NCI-H748 treated with DMSO at 0.1 percent for 48 hours (cell line): ENCODE data around the gene MAPKAPK2.

Source experiments
- DNase-seq: peaks from one replicate; lab custom pipeline; 2025; lab: John Stamatoyannopoulos, UW

MAPKAPK2 gene

DNA sequence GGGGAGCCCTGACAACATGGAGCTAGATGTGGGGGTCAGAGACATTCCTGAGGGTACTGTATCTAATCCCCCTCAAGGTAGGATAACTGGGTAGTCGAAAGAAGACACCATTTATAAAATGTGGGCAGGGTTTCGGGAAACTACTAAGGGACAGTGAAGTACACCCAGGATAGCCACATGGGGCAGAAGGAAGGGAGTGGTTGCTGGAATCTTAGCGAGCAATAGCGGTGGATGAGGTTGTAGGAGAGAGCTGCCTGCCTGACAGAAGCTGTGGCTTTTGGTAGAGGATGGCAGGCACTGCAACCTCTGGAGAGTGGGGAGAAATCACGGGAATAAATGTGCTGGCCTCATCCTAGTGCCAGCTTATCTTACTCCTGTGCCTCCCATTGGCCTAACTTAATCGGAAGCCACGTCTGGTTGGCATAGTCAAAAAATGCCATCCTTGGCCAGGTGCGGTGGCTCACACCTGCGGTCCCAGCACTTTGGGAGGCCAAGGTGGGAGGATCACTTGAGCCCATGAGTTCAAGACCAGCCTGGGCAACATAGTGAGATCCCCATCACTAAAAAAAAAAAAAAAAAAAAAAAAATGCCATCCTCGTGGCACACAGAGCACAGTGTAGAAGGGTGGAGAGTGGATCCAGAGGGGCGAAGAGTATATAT is 23.4 kb upstream of the MAPKAPK2 start:
- no peak for DNase-seq

DNA sequence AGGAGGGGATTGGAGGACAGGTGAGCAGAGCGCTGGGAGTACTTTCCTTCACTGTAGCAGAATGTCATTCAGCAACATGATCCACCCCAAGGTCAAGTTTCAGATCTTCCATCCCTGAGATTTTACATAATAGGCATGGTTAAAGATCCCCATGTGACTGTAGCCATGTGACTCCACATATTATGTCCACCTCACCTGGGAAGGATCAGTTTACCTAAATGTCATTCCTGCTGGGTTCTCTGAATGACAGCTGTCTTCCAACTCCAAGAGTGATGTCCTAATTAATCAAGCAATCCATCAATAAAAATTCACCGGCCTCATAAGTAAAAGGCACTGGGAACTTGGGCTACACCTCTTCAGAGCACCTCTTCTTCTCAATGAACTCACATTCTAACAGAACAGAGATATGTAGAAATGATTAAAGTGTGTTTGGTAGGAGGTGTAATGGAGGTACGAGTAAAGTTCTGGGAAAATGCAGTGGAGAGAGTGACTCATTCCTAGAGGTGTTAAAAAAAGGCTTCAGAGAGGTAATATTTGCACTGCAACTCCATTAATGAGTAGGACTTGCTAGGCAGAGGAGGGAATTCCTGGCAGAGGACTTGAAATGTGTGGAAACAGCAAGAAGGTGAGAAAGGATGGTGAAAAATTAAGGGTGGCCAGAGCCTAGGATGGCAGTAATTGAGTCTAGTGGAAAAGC is 22.2 kb upstream of the MAPKAPK2 start:
- no peak for DNase-seq

DNA sequence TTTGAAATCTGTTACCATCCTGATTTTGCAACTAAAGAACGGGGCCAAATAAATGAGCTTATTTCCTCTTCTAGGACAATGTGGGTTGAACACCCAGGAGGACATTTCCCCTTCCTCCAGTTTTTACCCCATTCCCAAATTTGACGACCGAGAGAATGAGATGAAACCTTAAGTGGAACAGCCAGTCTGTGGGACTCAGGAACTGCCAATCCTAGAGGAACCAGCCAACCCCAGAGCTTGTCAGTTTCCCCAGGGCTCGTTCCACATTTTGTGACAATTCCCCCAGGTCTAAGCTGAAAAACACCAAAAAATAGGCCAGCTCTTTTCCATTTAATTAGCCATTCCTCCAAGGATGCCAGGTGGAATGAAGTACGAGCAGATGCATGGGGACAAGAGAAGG is 21.3 kb upstream of the MAPKAPK2 start:
- no peak for DNase-seq

DNA sequence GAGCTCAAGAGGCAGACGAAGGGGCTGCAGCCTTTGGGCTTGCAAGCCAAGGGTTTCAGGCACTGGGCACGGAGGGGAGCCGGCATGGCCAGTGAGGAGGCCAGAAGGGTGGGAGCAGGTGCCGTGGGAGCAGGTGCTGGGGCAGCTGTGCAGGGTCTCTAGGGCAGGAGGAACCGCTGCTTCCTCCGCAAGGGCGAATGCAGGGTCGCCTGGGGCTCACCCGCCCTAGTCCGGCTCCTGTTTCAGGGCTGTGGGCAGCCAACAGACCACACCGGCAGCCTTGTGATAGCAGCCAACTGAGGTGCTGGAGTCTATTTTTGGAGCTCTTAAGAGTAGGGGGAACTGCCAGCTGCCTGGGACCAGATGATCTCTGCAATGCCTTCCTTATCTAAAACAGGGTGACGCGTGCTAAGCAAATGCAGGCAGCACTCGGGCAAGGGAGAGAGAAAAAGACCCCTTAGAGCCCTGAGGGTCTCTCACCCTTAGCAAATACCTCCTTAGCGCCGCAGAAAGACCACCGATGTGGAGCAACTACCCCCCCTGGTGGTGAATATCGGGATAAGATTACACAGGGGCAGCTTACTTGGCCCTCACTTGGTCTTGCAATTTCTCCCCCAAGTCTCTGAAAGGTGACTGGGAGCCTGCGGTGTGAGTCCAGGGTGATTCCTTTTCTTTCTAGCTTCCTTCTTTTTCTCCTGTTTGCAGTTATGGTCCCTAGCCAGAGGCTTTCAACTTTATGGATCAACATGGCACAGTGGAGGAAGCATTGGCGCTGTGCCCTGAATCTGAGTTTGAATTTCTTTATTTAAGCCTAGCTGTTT is 20.7 kb upstream of the MAPKAPK2 start:
- peak; percentile 39 for DNase-seq

DNA sequence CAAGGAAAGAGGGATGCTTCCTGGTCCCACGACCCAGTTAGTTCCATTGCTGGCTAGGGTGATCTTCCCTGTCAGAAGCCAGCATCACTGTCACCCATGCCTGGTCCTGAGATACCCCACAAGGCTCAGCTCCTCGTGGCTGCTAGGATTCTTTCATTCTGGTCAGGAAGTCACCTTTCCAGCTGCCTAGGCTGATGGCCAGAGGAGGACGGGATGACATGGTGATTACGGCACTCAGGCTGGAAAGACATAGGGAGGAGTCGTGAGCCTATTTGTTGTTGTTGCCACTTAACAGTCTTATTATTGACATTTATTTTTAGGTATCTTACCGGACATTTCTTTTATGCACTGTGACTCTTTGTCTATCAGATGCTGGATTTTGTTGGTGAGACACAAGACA is 20.0 kb upstream of the MAPKAPK2 start:
- no peak for DNase-seq

DNA sequence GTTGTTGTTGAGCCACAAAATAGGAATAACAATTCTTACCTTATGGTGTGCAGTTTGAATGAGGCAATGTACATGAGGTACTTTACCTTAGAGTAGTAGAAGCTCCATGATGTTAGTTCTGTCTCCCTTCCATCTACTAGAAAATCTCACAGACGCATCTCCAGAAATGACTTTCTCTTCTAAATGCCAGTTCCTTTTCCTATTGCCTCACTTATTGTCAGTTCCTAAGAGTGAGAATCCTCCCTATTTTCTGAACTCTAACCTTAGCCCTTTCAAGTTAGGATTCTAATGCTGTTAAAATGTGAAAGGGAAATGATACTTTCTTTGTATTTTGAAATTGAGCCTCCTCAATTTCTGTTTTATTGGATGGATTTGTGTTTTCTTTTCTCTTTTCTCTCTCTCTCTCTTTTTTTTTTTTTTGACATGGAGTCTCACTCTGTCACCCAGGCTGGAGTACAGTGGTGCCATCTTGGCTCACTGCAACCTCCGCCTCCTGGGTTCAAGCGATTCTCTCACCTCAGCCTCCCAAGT is 18.6 kb upstream of the MAPKAPK2 start:
- no peak for DNase-seq

DNA sequence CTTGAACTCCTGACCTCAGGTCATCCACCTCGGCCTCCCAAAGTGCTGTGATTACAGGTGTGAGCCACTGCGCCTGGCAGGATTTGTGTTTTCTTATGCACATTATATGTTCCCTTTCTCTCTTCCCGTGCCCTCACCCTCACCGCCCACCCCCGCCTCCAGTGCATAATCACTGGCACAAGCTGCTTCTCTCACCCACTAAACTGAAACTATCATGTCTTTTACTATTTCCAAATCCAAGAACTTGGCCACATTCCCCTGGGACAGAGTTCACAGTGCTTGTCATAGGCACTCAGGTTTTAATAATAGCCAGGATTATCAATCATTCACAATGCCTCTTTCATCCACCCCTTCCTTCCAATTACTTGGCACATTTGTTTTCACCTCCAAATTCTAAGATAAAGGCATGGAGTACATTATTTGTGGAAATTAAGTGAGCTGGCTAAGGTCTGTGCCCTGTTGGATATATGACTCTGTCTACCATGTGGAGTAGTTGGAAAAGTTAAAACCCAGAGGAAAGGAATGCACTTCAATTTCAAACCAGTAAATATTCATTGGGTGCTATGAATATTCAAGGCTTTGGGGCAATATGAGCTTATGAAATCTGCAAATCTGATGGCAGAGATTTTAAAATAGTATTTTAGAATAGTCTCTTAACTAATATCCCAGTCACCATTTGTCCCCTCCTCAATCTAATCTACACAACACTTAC is 17.6 kb upstream of the MAPKAPK2 start:
- DNase-seq: no peak

DNA sequence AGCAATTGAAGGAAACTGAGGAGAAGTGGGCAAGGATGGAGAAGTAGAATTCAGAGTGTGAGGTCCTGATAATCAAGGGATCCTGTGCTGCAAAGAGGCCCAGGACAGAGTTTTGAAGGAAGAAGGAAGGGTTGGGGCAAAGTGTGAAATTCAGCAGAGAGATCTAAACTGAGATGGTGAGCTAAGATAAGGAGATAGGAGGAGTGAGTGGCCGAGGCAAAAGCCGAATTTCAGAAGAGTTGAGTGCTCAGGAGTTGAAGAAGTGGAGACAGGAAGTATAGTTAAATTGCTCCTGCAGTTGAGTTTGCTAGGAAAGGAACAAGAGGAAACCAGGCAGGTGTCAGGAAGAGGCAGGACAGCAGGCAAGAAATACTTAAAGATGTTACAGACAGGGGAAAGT is 16.4 kb upstream of the MAPKAPK2 start:
- no peak for DNase-seq

DNA sequence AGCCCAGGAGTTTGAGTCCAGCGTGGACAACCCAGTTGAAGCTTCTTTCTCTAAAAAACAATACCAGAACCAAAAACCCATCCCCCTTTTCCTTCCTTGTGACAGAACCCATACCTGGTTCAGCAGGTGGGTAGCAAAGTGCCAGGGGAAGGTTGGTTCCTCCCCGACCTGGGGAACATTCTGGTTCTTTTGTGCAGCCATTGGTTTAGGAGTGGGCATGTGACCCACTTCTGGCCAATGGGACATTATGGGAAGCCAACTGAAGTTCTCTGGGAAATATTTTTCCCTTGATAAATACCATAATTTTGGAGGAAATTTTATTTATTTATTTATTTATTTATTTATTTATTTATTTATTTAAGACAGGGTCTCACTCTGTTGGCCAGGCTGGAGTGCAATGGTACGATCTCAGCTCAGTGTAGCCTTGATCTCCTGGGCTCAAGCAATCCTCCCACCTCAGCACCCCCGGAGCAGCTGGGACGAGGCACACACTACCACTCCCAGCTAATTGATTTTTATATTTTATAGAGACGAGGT is 15.8 kb upstream of the MAPKAPK2 start:
- no peak for DNase-seq

DNA sequence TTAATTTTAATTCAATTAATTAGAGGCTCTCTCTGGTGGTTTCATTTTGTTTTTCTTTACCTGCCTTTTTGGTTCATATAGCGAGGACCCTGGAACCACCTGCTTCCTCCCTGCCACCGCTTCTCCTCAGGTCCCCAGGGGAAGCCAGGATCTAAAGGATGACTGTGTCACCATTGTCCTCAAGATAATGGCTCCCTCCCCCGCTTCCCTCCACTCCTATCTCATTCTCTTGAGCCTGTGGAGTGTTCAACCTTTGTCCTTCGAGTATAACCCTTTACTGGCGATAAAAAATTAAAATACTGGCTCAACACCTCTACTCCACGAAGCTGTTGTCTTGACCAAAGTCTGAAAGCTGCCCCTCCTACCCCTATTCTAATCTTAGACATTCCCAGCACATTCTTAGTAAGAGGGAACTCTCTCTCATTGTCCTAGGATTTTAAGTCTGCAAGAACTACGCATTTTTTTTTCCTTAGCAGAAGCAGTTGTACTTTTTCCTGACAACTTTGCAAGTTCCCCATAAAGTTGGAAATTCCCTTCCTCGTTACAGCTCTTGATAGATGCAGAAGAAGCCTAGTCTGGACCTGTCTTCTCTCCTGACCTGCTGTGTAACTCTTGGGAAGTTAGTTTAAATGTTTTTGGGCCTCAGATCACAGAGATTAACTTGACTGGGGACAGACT is 12.6 kb upstream of the MAPKAPK2 start:
- DNase-seq: peak; percentile 72

DNA sequence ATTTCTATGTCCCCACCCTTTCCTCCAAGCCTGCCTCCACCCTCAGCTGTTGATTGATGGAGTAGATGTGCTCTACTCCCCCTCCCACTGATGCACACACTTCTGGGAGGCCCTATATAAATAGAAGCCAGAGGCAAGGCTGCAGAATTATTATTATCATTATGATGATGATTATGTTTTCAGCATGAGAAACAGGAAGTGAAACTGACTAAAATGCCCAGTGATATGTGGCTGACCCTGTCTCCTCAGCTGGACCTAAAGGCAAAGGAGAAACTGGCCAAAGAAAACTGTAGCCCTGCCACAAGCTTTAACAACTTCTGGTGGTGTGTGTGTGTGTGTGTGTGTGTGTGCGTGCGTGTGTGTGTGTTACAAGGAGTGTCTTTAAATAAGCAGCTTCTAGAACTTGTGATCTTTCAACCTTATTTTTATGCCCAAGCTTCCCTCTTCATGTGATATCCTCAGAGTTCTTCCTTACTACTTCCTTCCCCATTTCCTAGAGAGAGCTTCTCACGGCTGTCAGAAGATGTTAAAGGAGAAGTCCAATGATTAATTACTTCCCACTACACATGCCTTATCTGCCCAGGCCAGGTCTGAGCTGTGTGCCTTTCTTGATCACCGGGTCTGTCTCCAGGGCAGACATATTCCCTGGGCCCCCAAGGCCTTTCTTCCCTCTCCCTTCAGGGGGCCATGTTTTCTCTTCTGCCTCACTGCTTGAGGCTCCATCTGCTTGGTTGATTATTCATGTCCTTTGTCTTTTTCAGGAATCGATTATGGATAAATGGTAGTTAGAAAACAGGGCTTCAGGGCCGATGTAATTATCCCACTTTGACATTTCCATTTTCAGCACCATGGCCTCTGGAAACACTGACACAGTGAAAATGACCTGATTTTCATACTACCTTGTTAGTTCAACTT is 11.6 kb upstream of the MAPKAPK2 start:
- peak; percentile 31 for DNase-seq

DNA sequence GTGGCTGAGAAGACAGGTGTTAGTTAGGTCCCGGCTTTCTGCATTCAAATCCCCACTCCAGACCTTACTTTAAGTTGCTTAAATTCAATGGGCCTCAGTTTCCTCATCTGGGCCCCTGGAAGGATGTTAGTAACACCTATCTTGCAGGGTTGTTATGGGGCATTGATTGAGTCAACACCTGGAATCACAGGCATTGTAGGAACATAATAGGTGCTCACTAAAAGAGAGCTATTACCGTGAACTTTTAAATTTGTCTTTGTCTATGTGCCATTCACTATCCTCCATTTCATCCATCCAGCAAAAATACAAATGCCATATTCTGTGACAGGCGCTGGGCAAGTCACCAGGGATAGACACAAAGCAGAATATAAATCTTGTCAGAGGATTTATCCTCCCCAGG is 10.5 kb upstream of the MAPKAPK2 start:
- no peak for DNase-seq

DNA sequence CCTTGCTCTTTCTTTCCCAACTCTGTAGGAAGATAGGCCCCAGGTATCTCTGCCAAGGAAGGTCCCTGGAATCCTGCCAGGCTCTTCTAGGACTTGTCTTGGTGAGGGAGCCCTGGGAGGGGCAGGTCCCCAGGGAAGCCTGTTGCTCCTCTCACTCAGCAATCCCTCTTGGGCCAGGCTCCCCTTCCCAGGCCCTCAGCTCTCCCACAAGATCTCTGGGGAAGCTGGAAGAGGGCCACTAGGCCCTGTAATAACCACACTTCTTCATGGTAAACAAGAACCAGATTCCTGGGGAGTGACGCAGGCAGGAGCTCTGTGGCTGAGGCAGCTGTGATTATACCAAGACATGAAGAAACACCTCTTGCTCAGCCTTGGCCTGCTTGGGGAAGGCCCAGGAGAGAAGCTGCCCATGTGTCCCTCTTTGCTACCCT is 9.9 kb upstream of the MAPKAPK2 start:
- DNase-seq: no peak

DNA sequence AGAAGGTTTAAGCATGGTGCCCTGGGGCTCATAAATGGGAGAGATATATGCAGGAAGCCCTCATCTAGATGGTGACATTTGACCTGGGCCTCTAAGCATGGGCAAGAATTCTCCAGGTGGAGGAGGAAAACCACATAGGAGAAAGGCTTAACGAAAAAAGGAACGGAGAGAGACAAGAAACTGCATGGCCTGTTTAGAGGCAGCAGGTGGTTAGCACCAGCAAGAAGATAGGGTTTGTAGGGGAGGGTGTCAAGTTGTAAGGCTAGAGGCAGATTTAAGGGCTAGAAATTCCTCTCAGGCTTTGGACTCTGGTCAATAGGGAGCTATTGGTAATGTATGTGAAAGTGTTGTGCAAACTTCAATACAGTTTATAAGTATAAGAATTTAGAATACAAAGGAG is 8.2 kb upstream of the MAPKAPK2 start:
- DNase-seq: no peak

DNA sequence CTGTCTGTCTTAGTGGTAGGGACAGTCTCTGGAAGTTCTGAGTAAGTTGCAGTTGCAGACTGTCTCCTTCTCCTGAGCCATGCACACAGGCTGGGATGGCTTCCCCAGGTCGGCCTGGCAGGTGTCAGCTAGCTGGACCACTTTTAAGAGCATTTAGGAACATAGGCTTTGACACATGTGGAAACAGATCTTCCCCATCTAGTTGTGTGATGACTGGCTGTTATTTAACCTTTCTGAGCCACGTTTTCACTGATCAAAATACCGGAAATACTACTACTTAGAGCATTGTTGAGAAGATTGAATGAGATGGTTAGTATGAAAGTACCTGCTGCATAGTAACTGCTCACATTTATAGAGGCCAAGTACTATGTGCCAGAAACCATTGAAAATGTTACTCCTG is 6.2 kb upstream of the MAPKAPK2 start:
- DNase-seq: no peak

DNA sequence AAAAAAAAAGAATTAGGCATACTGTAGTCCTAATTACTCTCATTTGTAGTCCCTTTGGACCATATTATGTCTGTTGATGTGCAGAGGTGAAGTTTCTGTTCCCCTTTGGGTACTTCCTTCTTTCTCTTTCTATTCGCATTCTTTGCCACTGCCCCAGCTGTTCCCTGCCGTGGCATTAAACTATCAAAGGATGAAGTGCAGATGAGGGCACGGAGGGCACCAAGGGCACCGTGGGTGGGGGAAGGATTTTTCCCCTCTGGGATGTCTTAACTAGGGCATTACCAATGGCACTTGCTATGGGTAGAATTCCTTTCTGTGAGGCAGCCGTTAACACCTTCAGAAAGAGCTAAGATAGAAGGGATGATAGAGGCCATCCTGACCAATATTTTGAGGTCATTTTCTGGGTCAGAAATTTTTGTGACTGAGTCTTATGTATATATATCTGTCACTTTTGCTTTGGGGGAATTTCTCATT is 4.9 kb upstream of the MAPKAPK2 start:
- DNase-seq: no peak

DNA sequence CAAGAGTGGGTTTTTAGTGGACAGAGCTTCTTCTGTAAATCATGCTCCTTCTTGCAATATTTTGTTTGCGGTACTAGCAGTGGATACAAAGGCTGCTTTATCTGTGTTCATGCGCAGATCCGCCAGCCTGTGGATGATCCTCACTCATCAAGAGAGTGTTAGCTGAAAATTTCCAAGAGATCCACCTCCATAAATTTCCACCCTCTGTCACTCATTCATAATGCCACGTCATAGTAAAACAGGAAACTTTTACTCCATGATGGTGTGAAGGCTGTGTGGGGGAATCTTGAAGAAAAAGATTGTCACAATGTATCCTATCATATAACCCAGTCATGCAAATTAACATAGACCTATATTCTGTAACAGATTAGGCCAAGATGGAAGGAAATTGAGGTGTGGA is 4.4 kb upstream of the MAPKAPK2 start:
- no peak for DNase-seq

DNA sequence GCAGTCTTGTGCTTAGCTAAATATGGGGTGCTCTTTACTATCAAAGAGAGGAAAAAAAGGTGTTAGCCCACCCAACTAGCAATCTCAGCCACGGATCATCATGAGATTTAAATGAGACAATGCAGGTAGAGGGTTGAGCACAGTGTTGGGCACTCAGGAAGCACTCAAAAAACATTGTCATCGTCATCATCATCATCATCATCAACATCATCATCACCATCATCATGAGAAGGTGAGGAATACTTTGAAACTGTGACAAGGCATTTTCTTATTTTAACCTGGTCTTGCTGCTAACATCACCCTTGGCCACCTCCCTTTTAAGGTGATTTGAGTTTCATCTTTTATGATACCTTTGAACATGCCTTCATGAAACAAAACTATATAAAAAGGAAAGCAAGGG is 3.3 kb upstream of the MAPKAPK2 start:
- DNase-seq: no peak

DNA sequence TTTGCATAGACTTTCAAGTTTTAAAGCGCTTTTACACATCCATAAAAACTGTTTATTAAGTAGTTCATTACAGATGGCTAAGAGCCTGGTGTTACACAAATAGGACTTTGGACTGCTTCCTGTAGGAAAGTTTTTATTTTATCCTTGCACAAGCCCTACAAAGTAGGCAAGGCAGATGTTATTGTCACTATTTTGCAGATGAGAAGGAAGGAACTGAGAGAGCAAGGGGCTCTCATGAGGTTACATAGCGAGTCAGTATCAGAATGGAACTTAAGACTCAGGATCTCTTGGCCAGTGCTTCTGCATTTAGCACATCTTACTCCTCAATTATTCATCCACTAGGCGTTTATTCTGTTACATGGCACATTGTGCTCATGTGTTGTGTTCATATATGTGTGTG is 2.6 kb upstream of the MAPKAPK2 start:
- no peak for DNase-seq

DNA sequence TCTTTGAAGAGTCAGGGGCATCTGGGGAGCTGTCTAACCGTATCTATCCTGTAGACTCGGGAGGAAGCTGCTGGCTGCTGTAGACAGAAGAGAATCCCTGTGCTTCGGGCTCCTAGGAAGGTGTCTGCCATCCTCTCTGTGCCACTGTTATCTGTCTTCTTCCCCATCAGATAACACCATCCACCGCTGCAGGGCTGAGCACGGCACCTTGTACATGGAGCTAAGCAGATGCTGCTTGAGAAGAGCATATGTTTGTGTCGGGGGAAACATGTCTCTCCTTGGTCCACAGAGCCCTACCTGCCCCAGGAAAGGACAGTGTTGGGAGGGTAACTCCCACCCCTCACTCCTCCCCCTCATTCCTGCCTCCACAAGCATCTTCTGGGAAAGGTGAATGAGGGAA is 1.4 kb upstream of the MAPKAPK2 start:
- DNase-seq: no peak
